ENCODE results near the gene NSUN4.
"Not testable (repeated sequence)": the region's sequence is repeated elsewhere in the genome, so short reads cannot be mapped to it uniquely, and the experiment has no call there.

NSUN4 gene

GRCh38 chr1:46355920-46356319 is 15.3 kb downstream of the NSUN4 start:
- DNase-seq (ENCODE audit: low read depth, low spot score); H3K4me3 ChIP-seq (ENCODE audit: low read length): not testable (repeated sequence)

- no peak overlapping the region for H3K4me3 ChIP-seq (ENCODE audit: low read length)
- no peak for DNase-seq (ENCODE audit: low read depth, low spot score)
These were observed 21.6 kb downstream of the NSUN4 start for GRCh38 chr1:46362158-46362557.

- DNase-seq (ENCODE audit: low read depth, low spot score) = no peak
- H3K4me3 ChIP-seq (ENCODE audit: low read length) = no peak overlapping the region
These were observed 22.5 kb downstream of the NSUN4 start for GRCh38 chr1:46363121-46363520.

- no peak overlapping the region for H3K4me3 ChIP-seq (ENCODE audit: low read length)
- no peak for DNase-seq (ENCODE audit: low read depth, low spot score)
These were observed 24.0 kb downstream of the NSUN4 start for GRCh38 chr1:46364612-46365011.

- not testable (repeated sequence) for DNase-seq (ENCODE audit: low read depth, low spot score); H3K4me3 ChIP-seq (ENCODE audit: low read length)
These were observed 25.2 kb downstream of the NSUN4 start for GRCh38 chr1:46365796-46366195.

- DNase-seq (ENCODE audit: low read depth, low spot score) = no peak
- no peak overlapping the region for H3K4me3 ChIP-seq (ENCODE audit: low read length)
These were observed 26.5 kb downstream of the NSUN4 start for GRCh38 chr1:46367072-46367471.

GRCh38 chr1:46367701-46368100 is 27.1 kb downstream of the NSUN4 start:
- not testable (repeated sequence) for DNase-seq (ENCODE audit: low read depth, low spot score); H3K4me3 ChIP-seq (ENCODE audit: low read length)

- no peak overlapping the region for H3K4me3 ChIP-seq (ENCODE audit: low read length)
- DNase-seq (ENCODE audit: low read depth, low spot score) = no peak
These were observed 28.2 kb downstream of the NSUN4 start for GRCh38 chr1:46368791-46369190.

GRCh38 chr1:46369542-46370213 is 29.1 kb downstream of the NSUN4 start:
- H3K4me3 ChIP-seq (ENCODE audit: low read length) = no peak overlapping the region
- DNase-seq (ENCODE audit: low read depth, low spot score) = no peak

GRCh38 chr1:46370214-46370633 is 29.6 kb downstream of the NSUN4 start:
- DNase-seq (ENCODE audit: low read depth, low spot score) = no peak
- H3K4me3 ChIP-seq (ENCODE audit: low read length) = no peak overlapping the region

- no peak for DNase-seq (ENCODE audit: low read depth, low spot score)
- H3K4me3 ChIP-seq (ENCODE audit: low read length) = no peak overlapping the region
These were observed 31.8 kb downstream of the NSUN4 start for GRCh38 chr1:46372431-46372830.

- no peak overlapping the region for H3K4me3 ChIP-seq (ENCODE audit: low read length)
- no peak for DNase-seq (ENCODE audit: low read depth, low spot score)
These were observed 39.4 kb downstream of the NSUN4 start for GRCh38 chr1:46379996-46380395.

- H3K4me3 ChIP-seq (ENCODE audit: low read length) = no peak overlapping the region
- DNase-seq (ENCODE audit: low read depth, low spot score) = no peak
These were observed 39.9 kb downstream of the NSUN4 start for GRCh38 chr1:46380508-46380907.

GRCh38 chr1:46393510-46393909 is 52.9 kb downstream of the NSUN4 start:
- no peak for DNase-seq (ENCODE audit: low read depth, low spot score)
- no peak overlapping the region for H3K4me3 ChIP-seq (ENCODE audit: low read length)

- H3K4me3 ChIP-seq (ENCODE audit: low read length) = no peak within 1 kb of the TSS
- DNase-seq (ENCODE audit: low read depth, low spot score) = no peak
These were observed 53.7 kb downstream of the NSUN4 start, which contains the start of gene FAAH for GRCh38 chr1:46394108-46394871. FAAH (plus strand) TSS chr1:46394317; CDS start chr1:46394349, 32 bp downstream.

- DNase-seq (ENCODE audit: low read depth, low spot score) = no peak
These were observed 54.4 kb downstream of the NSUN4 start for GRCh38 chr1:46394872-46395465.

GRCh38 chr1:46396441-46397398 is 56.1 kb downstream of the NSUN4 start:
- no peak for DNase-seq (ENCODE audit: low read depth, low spot score)
- H3K4me3 ChIP-seq (ENCODE audit: low read length) = no peak overlapping the region

More at GRCh38 chr1:46394872-46395465, 54.4 kb downstream of the NSUN4 start:
- no peak overlapping the region for H3K4me3 ChIP-seq (ENCODE audit: low read length)

- DNase-seq (ENCODE audit: low read depth, low spot score) = no peak
- no peak overlapping the region for H3K4me3 ChIP-seq (ENCODE audit: low read length)
These were observed 58.7 kb downstream of the NSUN4 start for GRCh38 chr1:46399307-46399706.

- no peak for DNase-seq (ENCODE audit: low read depth, low spot score)
- H3K4me3 ChIP-seq (ENCODE audit: low read length) = no peak overlapping the region
These were observed 59.8 kb downstream of the NSUN4 start for GRCh38 chr1:46400421-46400820.
